GM12878 (cell line): ENCODE measurements around the gene DDR2. TPM values are rescaled to one million over a fixed set of nuclear protein-coding genes. Genes with fewer than 3 reads are reported as not detected.

Experiments
- ATAC-seq: fragments of 200-7000 bp; cut with Tn5 transposase; 3 replicates; pipeline ENCODE4 v1.9.1; 2020; ENCODE audit warnings: mild to moderate bottlenecking, moderate library complexity
- BruUV-seq: library from RNA; stranded (reverse); fragments of 400-500 nt; replicated peaks from 2 replicates; lab custom pipeline; 2021; lab: Mats Ljungman, UMichigan
- CTCF ChIA-PET: fragments of 300-600 bp; sonication (Branson Sonifier 250); formaldehyde crosslinking; extraction: SDS; loops from one replicate; lab custom pipeline; 2021; ENCODE audit warnings: inconsistent platforms; lab: Yijun Ruan, JAX
- POLR2A ChIA-PET: fragments of 350-600 bp; formaldehyde crosslinking; extraction: SDS; loops from one replicate; lab custom pipeline; 2021; ENCODE audit warnings: inconsistent platforms; lab: Charles Lee
- RAD21 ChIA-PET: fragments of 300-600 bp; sonication (Branson Sonifier 250); formaldehyde crosslinking; loops from one replicate; lab custom pipeline; 2023; ENCODE audit warnings: antibody characterized with exemption; ENCODE audit not compliant: unreplicated experiment; lab: Charles Lee
- SMC1A ChIA-PET: fragments of 300-600 bp; sonication (Branson Sonifier 250); formaldehyde crosslinking; loops from one replicate; lab custom pipeline; 2023; ENCODE audit not compliant: unreplicated experiment, uncharacterized antibody; lab: Charles Lee
- DNase-seq: peaks from one replicate; pipeline ENCODE4 v3.0.0-alpha.2; 2011; ENCODE audit warnings: low read depth, low spot score
- FAIRE-seq: peaks from 3 replicates; lab custom pipeline; 2011; peaks lifted over from hg19 to GRCh38; lab: Jason Lieb, UNC
- H2AFZ ChIP-seq: 2 replicates; pipeline ENCODE4 v1.6.0; 2011; ENCODE audit warnings: low read depth, low read length, control low read depth; ENCODE audit not compliant: control insufficient read depth
- H3K27ac ChIP-seq: 2 replicates; pipeline ENCODE4 v1.5.1; 2011; ENCODE audit warnings: control low read depth; ENCODE audit not compliant: control insufficient read depth, insufficient read depth
- H3K27me3 ChIP-seq, 2 experiments: replicated peaks in 1 of 2; 2 replicates each; pipeline versions ENCODE4 v1.6.0 to v1.6.1; 2011; ENCODE audit warnings: low read length in 1 of 2; ENCODE audit not compliant: control insufficient read depth in 2 of 2, insufficient read depth in 2 of 2
- H3K36me3 ChIP-seq, 2 experiments: 2 replicates each; pipeline ENCODE4 v1.5.1; 2011; ENCODE audit warnings: low read length in 1 of 2; ENCODE audit not compliant: control insufficient read depth in 2 of 2, insufficient read depth in 2 of 2
- H3K4me1 ChIP-seq: 2 replicates; pipeline ENCODE4 v1.6.1; 2011; ENCODE audit warnings: mild to moderate bottlenecking, low read length, moderate library complexity, mixed read lengths; ENCODE audit not compliant: control insufficient read depth, insufficient read depth
- H3K4me2 ChIP-seq: 2 replicates; pipeline ENCODE4 v1.6.0; 2011; ENCODE audit warnings: control low read depth; ENCODE audit not compliant: control insufficient read depth, insufficient read depth
- H3K4me3 ChIP-seq: fragments of 200-600 bp; sonication (generic); 2 replicates; pipeline ENCODE4 v1.5.1; 2016
- H3K79me2 ChIP-seq: 2 replicates; pipeline ENCODE4 v1.6.0; 2011; ENCODE audit warnings: low read length; ENCODE audit not compliant: control insufficient read depth, insufficient read depth
- H3K9ac ChIP-seq: 2 replicates; pipeline ENCODE4 v1.8.0; 2011; ENCODE audit warnings: low read length, control low read depth, mixed read lengths; ENCODE audit not compliant: control insufficient read depth, insufficient read depth
- H3K9me3 ChIP-seq: replicated peaks from 3 replicates; pipeline ENCODE4 v1.5.1; 2011; ENCODE audit warnings: mild to moderate bottlenecking, low read length; ENCODE audit not compliant: control insufficient read depth, insufficient read depth
- H4K20me1 ChIP-seq: 2 replicates; pipeline ENCODE4 v1.6.0; 2011; ENCODE audit not compliant: control insufficient read depth, insufficient read depth
- FOS ChIP-seq: IDR thresholded peaks from 3 replicates; pipeline ENCODE4 v1.6.1; 2011; ENCODE audit warnings: borderline replicate concordance; ENCODE audit not compliant: insufficient read length; ENCODE audit errors: extremely low read depth
- JUNB ChIP-seq: IDR thresholded peaks from 2 replicates; pipeline ENCODE4 v1.6.1; 2016; ENCODE audit warnings: antibody characterized with exemption, mild to moderate bottlenecking
- NFYB ChIP-seq: IDR thresholded peaks from 2 replicates; pipeline ENCODE4 v1.6.1; 2011; ENCODE audit warnings: low read depth, mild to moderate bottlenecking, low read length, improper control_type of control experiment, moderate library complexity; ENCODE audit not compliant: insufficient read depth
- NR2C2 ChIP-seq: IDR thresholded peaks from 2 replicates; pipeline ENCODE4 v1.6.1; 2011; ENCODE audit warnings: borderline replicate concordance, low read depth; ENCODE audit not compliant: control insufficient read depth, insufficient read length
- SP1 ChIP-seq: IDR thresholded peaks from one replicate; pipeline ENCODE4 v1.6.1; 2011; ENCODE audit warnings: low read depth, low read length
- SREBF1 ChIP-seq: IDR thresholded peaks from 2 replicates; pipeline ENCODE4 v1.6.1; 2012; ENCODE audit warnings: mild to moderate bottlenecking, low read length
- STAT1 ChIP-seq: fragments of 450-650 bp; conservative IDR thresholded peaks from 2 replicates; pipeline ENCODE4 v1.6.1; 2014; ENCODE audit warnings: antibody characterized with exemption, mild to moderate bottlenecking
- WGBS: methylation state at CpG from one replicate; pipeline ENCODE4 v1.1.6; 2016; ENCODE audit warnings: low lambda C conversion rate; ENCODE audit not compliant: insufficient replicate concordance, insufficient coverage; ENCODE audit errors: missing lambda C conversion rate; 5-methylcytosine and 5-hydroxymethylcytosine counted together
- in situ Hi-C: fragments of 300-500 bp; cut with MboI; formaldehyde crosslinking; loops from 9 replicates; pipeline ENCODE4 v1.14.3; 2018; ENCODE audit warnings: mixed read lengths
- intact Hi-C: fragments of 100-400 bp; cut with micrococcal nuclease; formaldehyde crosslinking; loops from one replicate; pipeline ENCODE4 v1.14.2; 2022; ENCODE audit not compliant: unreplicated experiment
- polyA plus RNA-seq, 11 experiments: library from polyadenylated mRNA; depleted of rRNA in 4 of 11; unstranded in 6 of 11; stranded (reverse) in 5 of 11; fragments of >200 nt; fragmentation: Nextera tagmentation in 4 of 11; fragmentation: Illumina TruSeq in 1 of 11; extraction: Ambion mirVana in 4 of 11; extraction: Trizol in 1 of 11; gene quantifications; 1 replicate in 1 of 11; 2 replicates in 10 of 11; pipeline versions ENCODE4 v1.2.1 to v1.2.3, GENCODE V29; 2011 to 2016; ENCODE audit warnings: inconsistent platforms in 2 of 11, missing spikeins in 2 of 11, low read depth in 1 of 11
- total RNA-seq, 4 experiments: library from RNA; depleted of rRNA in 3 of 4; stranded (reverse); fragments of >200 nt in 3 of 4; fragmentation: Illumina TruSeq in 1 of 4; extraction: Trizol in 1 of 4; gene quantifications; 2 replicates each; pipeline versions ENCODE4 v1.2.1 to v1.2.3, GENCODE V29; 2013 to 2021
- TF ChIP-seq, protein P1 (sequence below): IDR thresholded peaks from 2 replicates; pipeline ENCODE4 v1.6.1; 2012; ENCODE audit warnings: mild to moderate bottlenecking, low read depth, low read length
- TF ChIP-seq, protein P2 (sequence below): fragments of 450-650 bp; IDR thresholded peaks from 2 replicates; pipeline ENCODE4 v1.6.1; 2014; ENCODE audit warnings: mild to moderate bottlenecking
- TF ChIP-seq, protein P3 (sequence below): IDR thresholded peaks from 2 replicates; pipeline ENCODE4 v1.6.1; 2012; ENCODE audit warnings: low read depth, low read length, improper control_type of control experiment

The DDR2 gene
- total and polyA plus RNA-seq, 10 of the 15 experiments (the other 5 are each of a cell fraction or from before 2014, with no cell fraction given), result 1.9 to 8.8 (median 5.5) TPM

DNA sequence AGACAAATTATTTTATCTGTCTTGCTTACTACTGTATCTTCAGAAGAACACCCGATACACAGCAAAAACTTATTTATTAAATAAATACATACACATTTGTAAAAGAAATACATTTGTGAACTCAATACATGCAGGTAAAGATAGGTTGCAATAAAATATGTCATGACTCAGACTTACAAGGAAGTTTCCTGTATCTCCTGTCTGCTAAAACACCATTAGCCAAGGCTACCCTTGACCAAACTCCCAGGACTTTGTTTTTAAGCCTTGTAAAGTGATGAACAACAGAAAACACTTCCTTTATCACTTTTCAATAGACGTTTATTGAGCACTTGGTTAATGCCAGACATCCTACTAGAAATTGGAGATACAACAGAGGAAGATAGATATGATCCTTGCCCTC, 101.8 kb downstream of the DDR2 start (continued):
- TF ChIP-seq, protein P1, sequence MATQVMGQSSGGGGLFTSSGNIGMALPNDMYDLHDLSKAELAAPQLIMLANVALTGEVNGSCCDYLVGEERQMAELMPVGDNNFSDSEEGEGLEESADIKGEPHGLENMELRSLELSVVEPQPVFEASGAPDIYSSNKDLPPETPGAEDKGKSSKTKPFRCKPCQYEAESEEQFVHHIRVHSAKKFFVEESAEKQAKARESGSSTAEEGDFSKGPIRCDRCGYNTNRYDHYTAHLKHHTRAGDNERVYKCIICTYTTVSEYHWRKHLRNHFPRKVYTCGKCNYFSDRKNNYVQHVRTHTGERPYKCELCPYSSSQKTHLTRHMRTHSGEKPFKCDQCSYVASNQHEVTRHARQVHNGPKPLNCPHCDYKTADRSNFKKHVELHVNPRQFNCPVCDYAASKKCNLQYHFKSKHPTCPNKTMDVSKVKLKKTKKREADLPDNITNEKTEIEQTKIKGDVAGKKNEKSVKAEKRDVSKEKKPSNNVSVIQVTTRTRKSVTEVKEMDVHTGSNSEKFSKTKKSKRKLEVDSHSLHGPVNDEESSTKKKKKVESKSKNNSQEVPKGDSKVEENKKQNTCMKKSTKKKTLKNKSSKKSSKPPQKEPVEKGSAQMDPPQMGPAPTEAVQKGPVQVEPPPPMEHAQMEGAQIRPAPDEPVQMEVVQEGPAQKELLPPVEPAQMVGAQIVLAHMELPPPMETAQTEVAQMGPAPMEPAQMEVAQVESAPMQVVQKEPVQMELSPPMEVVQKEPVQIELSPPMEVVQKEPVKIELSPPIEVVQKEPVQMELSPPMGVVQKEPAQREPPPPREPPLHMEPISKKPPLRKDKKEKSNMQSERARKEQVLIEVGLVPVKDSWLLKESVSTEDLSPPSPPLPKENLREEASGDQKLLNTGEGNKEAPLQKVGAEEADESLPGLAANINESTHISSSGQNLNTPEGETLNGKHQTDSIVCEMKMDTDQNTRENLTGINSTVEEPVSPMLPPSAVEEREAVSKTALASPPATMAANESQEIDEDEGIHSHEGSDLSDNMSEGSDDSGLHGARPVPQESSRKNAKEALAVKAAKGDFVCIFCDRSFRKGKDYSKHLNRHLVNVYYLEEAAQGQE, result no peak
- no peak for TF ChIP-seq FOS
- TF ChIP-seq SREBF1, result no peak
- no peak for TF ChIP-seq NFYB

DNA sequence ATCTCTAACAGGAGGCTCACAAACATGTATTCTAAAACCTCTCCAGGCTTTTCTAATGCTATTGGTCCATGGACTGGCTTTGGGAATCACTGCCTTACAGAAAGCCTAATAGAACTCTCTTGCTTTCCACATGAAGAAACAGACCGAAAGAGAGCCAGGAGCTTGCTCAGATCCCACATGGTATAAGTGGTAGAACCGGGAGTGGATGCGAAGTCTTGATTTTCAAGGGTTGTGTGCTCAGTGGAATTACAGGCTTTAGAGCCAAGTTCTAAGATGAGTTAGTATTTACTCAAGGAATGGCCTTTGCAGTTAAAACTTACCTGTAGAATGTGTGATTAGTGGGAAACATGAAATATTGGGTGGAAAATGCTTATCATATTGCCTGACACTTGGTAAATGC, 103.9 kb downstream of the DDR2 start:
- Histone ChIP-seq H3K9me3 (no peaks in the 10 kb centered on the region), H3K4me2 (peak overlapping the region; percentile 67; the same call in 1 of the 2 replicates), H3K27ac (peak overlapping the region; percentile 50; the same call in 1 of the 2 replicates), H3K36me3 (no peaks in the 10 kb centered on the region), H3K4me1 (peaks cover 11% of the 10 kb centered on the region), H4K20me1 (no peaks in the 10 kb centered on the region), H3K4me3 (no peak overlapping the region), H3K27me3 (no peaks in the 10 kb centered on the region), H3K9ac (no peak overlapping the region), H2AFZ (no peak overlapping the region), H3K79me2 (no peaks in the 10 kb centered on the region)
- TF ChIP-seq NR2C2 (no peak), STAT1 (no peak), SP1 (no peak), JUNB (no peak)
- TF ChIP-seq, protein P2, sequence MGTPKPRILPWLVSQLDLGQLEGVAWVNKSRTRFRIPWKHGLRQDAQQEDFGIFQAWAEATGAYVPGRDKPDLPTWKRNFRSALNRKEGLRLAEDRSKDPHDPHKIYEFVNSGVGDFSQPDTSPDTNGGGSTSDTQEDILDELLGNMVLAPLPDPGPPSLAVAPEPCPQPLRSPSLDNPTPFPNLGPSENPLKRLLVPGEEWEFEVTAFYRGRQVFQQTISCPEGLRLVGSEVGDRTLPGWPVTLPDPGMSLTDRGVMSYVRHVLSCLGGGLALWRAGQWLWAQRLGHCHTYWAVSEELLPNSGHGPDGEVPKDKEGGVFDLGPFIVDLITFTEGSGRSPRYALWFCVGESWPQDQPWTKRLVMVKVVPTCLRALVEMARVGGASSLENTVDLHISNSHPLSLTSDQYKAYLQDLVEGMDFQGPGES, result no peak
- TF ChIP-seq, protein P3, sequence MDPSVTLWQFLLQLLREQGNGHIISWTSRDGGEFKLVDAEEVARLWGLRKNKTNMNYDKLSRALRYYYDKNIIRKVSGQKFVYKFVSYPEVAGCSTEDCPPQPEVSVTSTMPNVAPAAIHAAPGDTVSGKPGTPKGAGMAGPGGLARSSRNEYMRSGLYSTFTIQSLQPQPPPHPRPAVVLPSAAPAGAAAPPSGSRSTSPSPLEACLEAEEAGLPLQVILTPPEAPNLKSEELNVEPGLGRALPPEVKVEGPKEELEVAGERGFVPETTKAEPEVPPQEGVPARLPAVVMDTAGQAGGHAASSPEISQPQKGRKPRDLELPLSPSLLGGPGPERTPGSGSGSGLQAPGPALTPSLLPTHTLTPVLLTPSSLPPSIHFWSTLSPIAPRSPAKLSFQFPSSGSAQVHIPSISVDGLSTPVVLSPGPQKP, result no peak
- ChIA-PET RAD21 (interaction anchor here (0.7 to 1.3 kb wide), 3 partner anchors 34 to 105 kb away, joined by 3 to 5 read pairs (median 3); no protein-coding TSS in a partner anchor), CTCF (interaction anchor here (0.6 to 1.4 kb wide), 3 partner anchors 103 to 123 kb away, joined by 3 read pairs; no protein-coding TSS in a partner anchor), SMC1A (interaction anchor here (0.6 to 1.4 kb wide), 3 partner anchors 53 to 105 kb away, joined by 3 to 8 read pairs (median 4); no protein-coding TSS in a partner anchor), POLR2A (no interaction called here)
- no peak for ATAC-seq
- no TSS peak for BruUV-seq
- 83% methylated on average over 3 of the region's 3 CpGs for WGBS
- intact Hi-C loops, result no loop called here
- no peak for DNase-seq
- FAIRE-seq, result no peak
- in situ Hi-C loops, result no loop called here
